NCI-H82 treated with DMSO at 0.1 percent for 48 hours (cell line): ENCODE measurements around the gene PRKD2.
"Not testable (repeated sequence)": the region's sequence is repeated elsewhere in the genome, so short reads cannot be mapped to it uniquely, and the experiment has no call there.

ENCODE experiments used
- DNase-seq: peaks from one replicate; lab custom pipeline; 2025; ENCODE audit not compliant: unreplicated experiment; lab: John Stamatoyannopoulos, UW

PRKD2 gene

DNA sequence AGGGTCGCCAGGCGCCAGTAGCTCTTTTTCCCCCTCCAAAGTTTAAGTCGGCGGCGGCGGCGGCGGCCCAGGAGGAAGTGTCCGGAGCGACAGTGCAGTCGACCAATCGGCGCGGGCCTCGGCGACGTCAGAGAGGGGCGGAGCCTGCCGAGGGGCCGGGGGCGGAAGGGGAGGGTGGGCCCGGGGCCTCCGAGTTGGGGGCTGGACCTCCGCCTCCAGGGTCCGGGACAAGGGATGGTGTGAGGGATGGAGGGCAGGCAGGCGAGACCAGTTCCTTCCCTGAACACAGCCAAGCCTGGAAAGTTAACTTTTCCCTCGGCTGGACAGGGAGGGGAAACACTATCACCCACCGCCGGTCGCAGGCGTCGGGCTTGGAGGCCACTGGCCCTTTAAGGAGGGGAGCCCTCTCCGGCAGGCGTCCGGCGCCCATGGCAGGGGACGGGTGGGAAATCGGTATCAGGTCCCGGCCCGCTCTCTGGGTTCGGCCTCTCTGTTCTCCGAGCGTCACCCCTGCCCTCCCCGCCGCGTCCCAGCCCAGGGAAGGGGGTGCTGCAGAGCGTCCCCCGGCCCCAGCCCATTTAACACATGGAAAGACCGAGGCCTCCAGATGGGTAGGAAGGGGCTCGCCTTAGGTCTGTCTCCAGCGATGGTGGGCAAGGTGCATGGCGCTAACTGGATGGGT lies at the start of gene PRKD2:
Gene PRKD2 (minus strand): TSS at position 81 of the 682 bp plus-strand sequence. CDS start 744 bp downstream, outside the sequence.
- DNase-seq: peak; percentile 54

DNA sequence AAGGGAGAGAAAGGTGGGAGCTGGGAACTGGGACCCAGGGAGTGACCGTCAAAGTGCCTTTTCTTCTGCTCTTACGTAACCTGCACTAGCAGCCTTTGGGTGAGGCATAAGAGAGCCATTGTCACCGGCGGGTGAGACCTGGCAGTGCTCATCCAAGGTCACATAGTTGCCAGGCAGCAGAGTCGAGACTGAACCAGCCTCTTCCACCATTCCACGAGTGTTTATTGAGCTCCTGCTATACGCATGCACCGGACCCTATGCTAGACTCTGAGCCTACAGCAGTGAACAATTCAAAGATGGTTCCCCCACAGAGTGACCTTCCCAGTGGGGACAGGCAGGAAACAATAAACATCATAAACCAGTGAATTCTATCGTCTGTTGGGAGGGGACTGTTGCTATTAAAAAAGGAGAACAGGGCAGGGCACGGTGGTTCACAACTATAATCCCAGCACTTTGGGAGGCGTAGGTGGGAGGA lies 47.9 kb upstream of the PRKD2 start:
- no peak for DNase-seq

DNA sequence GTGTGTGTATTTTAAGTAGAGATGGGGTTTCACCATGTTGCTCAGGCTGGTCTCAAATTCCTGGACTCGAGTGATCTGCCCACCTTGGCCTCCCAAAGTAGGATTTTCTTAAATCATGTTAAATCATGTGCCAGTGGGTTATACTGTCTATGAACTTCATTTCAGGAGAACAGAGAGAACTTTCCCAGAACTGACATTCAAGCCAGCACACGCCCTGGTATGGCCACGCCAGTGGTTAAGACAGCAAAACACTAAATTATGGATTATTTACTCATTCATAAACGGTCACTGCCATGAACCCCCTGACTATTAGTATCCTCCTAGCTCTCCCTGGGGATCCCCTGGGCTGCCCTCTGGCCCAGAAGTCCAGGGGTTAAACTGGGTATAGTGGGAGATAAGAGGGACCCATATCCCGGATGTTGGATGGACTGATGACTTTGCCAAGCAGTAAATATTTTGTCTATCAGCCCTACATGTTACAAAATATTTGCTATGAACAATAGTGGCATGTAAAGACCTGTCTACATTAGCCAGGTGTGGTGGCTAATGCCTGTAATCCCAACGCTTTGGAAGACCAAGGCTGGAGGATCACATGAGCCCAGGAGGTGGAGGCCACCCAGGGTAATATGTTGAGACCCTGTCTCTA lies 45.5 kb upstream of the PRKD2 start:
- DNase-seq: no peak

DNA sequence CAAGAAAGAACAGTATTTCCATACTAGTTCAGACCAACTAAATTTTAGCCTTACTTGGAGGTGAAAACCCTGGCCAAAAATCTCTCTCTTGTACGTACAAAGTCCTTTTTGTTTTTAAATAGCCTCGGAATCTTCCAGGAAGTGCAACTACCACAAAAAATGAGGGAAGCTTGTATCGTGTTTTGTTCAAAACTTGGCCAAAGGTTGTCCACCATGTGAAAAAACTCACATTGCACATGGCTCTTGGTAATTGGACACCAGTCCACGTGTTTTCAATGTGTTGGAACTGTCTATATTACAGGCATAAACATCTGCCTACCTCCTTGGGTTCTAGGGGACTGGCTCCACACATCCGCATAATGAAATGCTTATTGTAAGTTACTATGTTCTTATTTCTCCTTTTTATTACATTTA lies 44.5 kb upstream of the PRKD2 start:
- DNase-seq: no peak

- DNase-seq: not testable (repeated sequence)
Measured at GRCh38 chr19:46760897-46761296, 44.0 kb upstream of the PRKD2 start.

DNA sequence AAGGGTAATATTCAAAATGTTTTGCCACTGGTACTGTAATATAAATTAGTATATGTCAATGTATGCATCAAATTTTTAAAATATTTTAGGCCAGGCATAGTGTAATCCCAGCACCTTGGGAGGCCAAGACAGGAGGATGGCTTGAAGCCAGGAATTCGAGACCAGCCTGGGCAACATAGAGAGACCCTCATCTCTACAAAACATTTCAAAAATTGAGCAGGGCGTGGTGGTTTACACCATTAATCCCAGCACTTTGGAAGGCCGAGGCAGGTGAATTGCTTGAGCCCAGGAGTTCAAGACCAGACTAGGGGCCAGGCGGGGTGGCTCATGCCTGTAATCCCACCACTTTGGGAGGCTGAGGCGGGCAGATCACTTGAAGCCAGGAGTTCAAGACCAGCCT lies 43.4 kb upstream of the PRKD2 start:
- DNase-seq: no peak

- no peak for DNase-seq
Measured at GRCh38 chr19:46759817-46760333, 43.0 kb upstream of the PRKD2 start.

GRCh38 chr19:46759206-46759605 lies 42.3 kb upstream of the PRKD2 start:
- no peak for DNase-seq

- DNase-seq: no peak
Measured at GRCh38 chr19:46756544-46756888, 39.6 kb upstream of the PRKD2 start.

GRCh38 chr19:46755853-46756543 lies 39.1 kb upstream of the PRKD2 start:
- DNase-seq: no peak

GRCh38 chr19:46755077-46755852 lies 38.4 kb upstream of the PRKD2 start:
- no peak for DNase-seq

DNA sequence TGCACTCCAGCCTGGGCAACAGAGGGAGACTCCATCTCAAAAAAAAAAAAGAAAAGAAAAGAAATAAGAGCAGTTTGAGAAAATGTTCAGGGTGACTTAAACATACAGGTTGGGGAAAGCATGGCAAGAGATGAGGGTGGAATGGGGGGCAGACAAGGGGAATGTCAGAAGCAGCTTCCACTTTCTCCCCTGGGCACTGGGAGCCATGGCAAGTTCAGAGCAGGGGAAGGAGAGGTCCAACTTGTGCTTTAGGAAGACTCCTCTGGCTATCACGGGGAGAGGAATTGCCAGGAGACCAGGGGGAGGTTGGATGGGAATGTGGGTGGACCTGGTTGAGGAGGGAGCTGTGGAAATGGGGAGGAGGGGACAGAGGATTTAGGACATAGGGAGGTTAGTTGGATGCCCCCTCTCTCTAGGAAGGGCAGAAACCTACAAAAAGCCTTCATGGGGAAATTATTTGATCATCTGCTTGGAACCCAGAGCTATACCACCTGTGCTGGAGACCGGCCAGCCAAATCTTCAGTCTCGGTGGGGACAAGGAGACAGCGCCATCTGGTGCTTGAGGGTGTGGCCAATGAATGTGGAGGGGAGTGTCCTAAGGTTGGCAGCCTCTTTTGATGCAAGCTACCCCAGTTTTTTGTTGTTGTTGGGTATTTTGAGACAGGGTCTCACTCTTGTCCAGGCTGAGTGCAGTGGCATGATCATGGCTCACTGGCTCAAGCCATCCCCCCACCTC lies 36.7 kb upstream of the PRKD2 start:
- peak; percentile 63 for DNase-seq

- peak; percentile 55 for DNase-seq
Measured at GRCh38 chr19:46748325-46749109, 31.6 kb upstream of the PRKD2 start.

GRCh38 chr19:46746281-46747057 lies 29.6 kb upstream of the PRKD2 start, which contains the start of gene STRN4:
Gene STRN4, minus strand, starts transcription at chr19:46746450. Its CDS starts 20 bp downstream, at chr19:46746430.
- peak; percentile 15 for DNase-seq

DNA sequence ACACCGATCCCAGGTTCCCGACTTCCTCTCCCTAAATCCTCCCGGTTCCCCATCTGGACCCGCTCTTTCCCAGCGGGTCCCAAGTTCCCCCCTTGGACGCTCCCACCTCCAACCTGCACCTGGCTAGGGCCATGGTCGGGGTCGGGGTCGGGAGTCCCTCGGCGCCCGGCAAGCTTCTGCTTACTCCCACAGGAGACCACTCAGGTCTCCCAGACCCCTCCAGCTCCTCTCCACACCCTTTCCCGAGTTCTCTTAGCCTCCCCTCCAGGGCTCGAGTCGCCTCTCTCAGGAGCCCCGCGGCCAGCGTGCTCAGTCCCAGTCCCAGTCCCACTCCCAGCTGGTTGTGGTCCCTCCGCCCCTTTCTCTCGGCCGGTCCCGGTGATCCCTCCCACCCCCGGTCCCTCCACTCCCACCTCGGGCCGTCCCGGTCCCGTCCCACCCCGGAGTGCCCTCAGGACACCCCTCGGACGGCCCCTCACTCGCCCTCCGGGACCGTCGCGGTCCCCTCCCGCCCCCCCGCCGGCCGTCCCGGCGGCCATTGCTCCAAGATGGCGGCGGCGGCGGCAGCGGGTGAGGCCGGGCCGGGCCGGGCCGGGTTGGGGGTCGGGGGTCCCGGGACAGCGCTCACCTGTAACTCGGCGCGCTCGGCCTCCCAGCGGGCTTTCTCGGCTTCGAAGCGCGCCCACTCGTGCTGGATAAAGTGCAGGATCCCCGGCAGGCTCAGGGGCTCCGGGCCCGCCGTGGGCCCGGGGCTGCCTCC lies 28.8 kb upstream of the PRKD2 start, which contains the start of gene FKRP:
Gene FKRP (plus strand): TSS at position 537 of the 760 bp plus-strand sequence. CDS start 9,394 bp downstream, outside the sequence.
- DNase-seq: no peak

DNA sequence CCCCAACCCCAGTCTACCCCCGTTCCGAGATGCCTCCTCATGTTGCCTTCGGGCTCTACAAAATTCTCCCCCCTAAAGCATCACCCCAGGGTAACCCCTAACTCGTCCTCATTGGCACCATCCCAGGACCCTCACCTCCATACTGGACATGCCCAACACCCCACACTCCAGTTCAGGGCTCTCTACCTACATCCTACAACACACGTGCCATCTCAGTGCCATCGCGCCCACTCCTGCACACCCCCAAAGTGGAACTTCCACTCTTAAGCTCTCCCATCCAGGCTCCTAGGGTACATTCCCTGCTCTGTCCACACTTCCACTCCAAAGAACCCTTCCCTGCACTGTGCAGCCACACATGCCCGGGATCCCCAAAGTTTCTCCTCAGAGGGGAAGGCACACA lies 28.1 kb upstream of the PRKD2 start:
- no peak for DNase-seq

DNA sequence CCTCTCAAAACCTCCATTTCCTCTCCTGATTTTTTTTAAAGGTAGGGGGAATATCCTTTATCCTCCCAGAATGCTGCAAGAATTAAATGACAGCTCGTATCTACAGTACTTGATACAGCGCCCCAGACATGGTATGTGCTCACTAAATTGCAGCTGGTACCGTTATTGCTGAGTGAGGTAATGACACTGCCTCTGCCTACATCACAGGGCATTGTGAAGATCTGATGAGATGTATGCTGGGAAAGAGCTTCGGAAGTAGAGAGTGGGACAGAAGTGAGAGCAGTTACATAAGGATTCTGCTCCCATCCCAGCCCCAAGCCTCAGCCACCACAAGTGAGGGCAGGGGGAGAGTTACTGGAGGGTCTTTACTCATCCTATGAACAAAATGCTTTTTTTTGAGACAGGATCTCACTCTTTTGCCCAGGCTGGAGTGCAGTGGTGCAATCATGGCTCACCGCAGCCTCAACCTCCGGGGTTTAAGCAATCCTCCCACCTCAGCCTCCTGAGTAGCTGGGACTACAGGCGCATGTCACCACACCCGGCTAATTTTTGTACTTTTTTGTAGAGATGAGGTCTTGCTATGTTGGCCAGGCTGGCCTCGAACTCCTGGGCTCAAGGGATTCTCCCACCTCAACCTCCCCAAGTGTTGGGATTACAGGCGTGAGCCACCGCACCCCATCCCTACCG lies 27.2 kb upstream of the PRKD2 start:
- no peak for DNase-seq
